H1 (cell line): ENCODE measurements around the gene SLC28A1. TPM values are rescaled to one million over a fixed set of nuclear protein-coding genes. Genes with fewer than 3 reads are reported as not detected.

Experiments used
- ATF2 ChIP-seq: IDR thresholded peaks from 2 replicates; pipeline ENCODE4 v1.6.1; 2012; ENCODE audit warnings: low read length, inconsistent platforms
- CBX5 ChIP-seq: fragments of 300-800, 300-1000 bp; sonication (generic); IDR thresholded peaks from 2 replicates; pipeline ENCODE4 v1.7.1; 2016; ENCODE audit warnings: antibody characterized with exemption, low read length, low read depth
- HDAC6 ChIP-seq: IDR thresholded peaks from one replicate; pipeline ENCODE4 v1.7.1; 2012; ENCODE audit warnings: low read depth, mild to moderate bottlenecking, inconsistent platforms, low read length, moderate library complexity
- SIN3A ChIP-seq, 2 experiments: IDR thresholded peaks in 1 of 2; conservative IDR thresholded peaks in 1 of 2; 2 replicates each; pipeline ENCODE4 v1.6.1; 2011 to 2012; ENCODE audit warnings: low read length in 2 of 2, improper control_type of control experiment in 1 of 2, low read depth in 1 of 2, mild to moderate bottlenecking in 1 of 2
- TEAD4 ChIP-seq: IDR thresholded peaks from 2 replicates; pipeline ENCODE4 v1.6.1; 2012; ENCODE audit warnings: low read depth, low read length, inconsistent platforms, mixed read lengths
- ZNF274 ChIP-seq: IDR thresholded peaks from 2 replicates; pipeline ENCODE4 v1.7.0; 2012; ENCODE audit warnings: low read length, borderline replicate concordance; ENCODE audit errors: extremely low read depth
- polyA plus RNA-seq, 7 experiments: library from polyadenylated mRNA; depleted of rRNA in 3 of 7; stranded (reverse) in 5 of 7; unstranded in 2 of 7; fragments of >200 nt in 5 of 7; fragments of 200-250 nt in 2 of 7; gene quantifications; 1 replicate in 5 of 7; 2 replicates in 1 of 7; 4 replicates in 1 of 7; pipeline versions ENCODE4 v1.2.1 to v1.2.3, GENCODE V29; 2011 to 2013; ENCODE audit warnings: missing spikeins in 2 of 7, mixed read lengths in 2 of 7
- total RNA-seq: library from RNA; stranded (reverse); fragmentation: NEBNext Ultra II Directional; extraction: Animal tissue kit (Norgen Biotek cat#: 25700); gene quantifications from 2 replicates; pipeline ENCODE4 v1.2.1, GENCODE V29; 2021
- TF ChIP-seq, protein P1 (sequence below): fragments of 300-600 bp; sonication (generic); IDR thresholded peaks from 2 replicates; pipeline ENCODE4 v1.7.1; 2012; ENCODE audit warnings: low read length, moderate library complexity, mild to moderate bottlenecking, inconsistent platforms; ENCODE audit not compliant: insufficient replicate concordance

Gene SLC28A1
- total and polyA plus RNA-seq, 2 of the 8 experiments (the other 6 are each of a cell fraction or from before 2014, with no cell fraction given), result 0.09 TPM; not detected in 1

DNA sequence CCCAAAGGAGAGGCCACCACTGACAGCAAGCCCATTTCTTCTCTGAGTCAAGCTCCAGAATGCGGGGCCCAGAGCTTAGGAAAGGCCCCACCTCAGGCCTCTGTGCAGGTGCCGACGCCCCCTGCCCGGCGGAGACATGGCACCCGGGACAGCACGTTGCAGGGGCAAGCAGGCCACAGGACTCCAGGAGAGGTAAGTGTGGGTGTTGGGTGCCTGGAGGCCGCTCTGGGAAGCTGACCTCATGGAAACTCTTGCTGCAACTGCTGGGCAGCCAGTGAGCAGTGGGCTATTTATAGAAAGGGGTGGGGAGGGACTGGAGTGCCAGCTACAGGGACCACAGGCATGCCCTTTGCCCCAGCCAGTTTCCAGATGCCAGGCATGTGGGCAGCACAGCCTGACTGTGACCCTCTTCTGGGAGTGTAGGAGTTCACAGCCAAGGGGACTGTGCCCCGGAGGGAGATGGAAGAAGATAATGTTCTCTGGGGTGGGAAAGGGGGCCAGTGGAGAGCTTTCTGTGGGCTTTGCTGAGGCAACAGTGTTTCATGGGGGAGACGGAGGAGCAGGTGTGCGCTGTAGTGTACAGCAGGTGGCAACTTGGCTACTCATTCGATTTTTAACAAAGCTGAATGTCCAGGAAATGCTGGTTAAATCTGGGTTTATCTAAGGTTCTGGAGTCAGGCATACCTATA is 43.6 kb upstream of the SLC28A1 start (continued):
- no peak for TF ChIP-seq SIN3A (conservative IDR thresholded peaks at IDR 0.05 in 1 of 2, IDR thresholded peaks at IDR 0.05 in 1 of 2; ENCODE audit: low read depth in 1 of 2, low read length in 2 of 2)
- no peak for TF ChIP-seq ZNF274
- no peak for TF ChIP-seq TEAD4
- TF ChIP-seq HDAC6, result no peak
- no peak for TF ChIP-seq ATF2
- TF ChIP-seq CBX5, result no peak
- TF ChIP-seq, protein P1, sequence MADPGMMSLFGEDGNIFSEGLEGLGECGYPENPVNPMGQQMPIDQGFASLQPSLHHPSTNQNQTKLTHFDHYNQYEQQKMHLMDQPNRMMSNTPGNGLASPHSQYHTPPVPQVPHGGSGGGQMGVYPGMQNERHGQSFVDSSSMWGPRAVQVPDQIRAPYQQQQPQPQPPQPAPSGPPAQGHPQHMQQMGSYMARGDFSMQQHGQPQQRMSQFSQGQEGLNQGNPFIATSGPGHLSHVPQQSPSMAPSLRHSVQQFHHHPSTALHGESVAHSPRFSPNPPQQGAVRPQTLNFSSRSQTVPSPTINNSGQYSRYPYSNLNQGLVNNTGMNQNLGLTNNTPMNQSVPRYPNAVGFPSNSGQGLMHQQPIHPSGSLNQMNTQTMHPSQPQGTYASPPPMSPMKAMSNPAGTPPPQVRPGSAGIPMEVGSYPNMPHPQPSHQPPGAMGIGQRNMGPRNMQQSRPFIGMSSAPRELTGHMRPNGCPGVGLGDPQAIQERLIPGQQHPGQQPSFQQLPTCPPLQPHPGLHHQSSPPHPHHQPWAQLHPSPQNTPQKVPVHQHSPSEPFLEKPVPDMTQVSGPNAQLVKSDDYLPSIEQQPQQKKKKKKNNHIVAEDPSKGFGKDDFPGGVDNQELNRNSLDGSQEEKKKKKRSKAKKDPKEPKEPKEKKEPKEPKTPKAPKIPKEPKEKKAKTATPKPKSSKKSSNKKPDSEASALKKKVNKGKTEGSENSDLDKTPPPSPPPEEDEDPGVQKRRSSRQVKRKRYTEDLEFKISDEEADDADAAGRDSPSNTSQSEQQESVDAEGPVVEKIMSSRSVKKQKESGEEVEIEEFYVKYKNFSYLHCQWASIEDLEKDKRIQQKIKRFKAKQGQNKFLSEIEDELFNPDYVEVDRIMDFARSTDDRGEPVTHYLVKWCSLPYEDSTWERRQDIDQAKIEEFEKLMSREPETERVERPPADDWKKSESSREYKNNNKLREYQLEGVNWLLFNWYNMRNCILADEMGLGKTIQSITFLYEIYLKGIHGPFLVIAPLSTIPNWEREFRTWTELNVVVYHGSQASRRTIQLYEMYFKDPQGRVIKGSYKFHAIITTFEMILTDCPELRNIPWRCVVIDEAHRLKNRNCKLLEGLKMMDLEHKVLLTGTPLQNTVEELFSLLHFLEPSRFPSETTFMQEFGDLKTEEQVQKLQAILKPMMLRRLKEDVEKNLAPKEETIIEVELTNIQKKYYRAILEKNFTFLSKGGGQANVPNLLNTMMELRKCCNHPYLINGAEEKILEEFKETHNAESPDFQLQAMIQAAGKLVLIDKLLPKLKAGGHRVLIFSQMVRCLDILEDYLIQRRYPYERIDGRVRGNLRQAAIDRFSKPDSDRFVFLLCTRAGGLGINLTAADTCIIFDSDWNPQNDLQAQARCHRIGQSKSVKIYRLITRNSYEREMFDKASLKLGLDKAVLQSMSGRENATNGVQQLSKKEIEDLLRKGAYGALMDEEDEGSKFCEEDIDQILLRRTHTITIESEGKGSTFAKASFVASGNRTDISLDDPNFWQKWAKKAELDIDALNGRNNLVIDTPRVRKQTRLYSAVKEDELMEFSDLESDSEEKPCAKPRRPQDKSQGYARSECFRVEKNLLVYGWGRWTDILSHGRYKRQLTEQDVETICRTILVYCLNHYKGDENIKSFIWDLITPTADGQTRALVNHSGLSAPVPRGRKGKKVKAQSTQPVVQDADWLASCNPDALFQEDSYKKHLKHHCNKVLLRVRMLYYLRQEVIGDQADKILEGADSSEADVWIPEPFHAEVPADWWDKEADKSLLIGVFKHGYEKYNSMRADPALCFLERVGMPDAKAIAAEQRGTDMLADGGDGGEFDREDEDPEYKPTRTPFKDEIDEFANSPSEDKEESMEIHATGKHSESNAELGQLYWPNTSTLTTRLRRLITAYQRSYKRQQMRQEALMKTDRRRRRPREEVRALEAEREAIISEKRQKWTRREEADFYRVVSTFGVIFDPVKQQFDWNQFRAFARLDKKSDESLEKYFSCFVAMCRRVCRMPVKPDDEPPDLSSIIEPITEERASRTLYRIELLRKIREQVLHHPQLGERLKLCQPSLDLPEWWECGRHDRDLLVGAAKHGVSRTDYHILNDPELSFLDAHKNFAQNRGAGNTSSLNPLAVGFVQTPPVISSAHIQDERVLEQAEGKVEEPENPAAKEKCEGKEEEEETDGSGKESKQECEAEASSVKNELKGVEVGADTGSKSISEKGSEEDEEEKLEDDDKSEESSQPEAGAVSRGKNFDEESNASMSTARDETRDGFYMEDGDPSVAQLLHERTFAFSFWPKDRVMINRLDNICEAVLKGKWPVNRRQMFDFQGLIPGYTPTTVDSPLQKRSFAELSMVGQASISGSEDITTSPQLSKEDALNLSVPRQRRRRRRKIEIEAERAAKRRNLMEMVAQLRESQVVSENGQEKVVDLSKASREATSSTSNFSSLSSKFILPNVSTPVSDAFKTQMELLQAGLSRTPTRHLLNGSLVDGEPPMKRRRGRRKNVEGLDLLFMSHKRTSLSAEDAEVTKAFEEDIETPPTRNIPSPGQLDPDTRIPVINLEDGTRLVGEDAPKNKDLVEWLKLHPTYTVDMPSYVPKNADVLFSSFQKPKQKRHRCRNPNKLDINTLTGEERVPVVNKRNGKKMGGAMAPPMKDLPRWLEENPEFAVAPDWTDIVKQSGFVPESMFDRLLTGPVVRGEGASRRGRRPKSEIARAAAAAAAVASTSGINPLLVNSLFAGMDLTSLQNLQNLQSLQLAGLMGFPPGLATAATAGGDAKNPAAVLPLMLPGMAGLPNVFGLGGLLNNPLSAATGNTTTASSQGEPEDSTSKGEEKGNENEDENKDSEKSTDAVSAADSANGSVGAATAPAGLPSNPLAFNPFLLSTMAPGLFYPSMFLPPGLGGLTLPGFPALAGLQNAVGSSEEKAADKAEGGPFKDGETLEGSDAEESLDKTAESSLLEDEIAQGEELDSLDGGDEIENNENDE, result no peak
